ENCODE results near the gene HNF4A. TPM values are rescaled to one million over a fixed set of nuclear protein-coding genes. Genes with fewer than 3 reads are reported as not detected.

HNF4A gene
- total and polyA plus RNA-seq, 2 of the 13 experiments (the other 11 are each of a cell fraction or from before 2014, with no cell fraction given): 80.9 to 169 TPM

GRCh38 chr20:44394702-44395460 lies 39.4 kb downstream of the HNF4A start (continued):
- TF ChIP-seq, protein P1, sequence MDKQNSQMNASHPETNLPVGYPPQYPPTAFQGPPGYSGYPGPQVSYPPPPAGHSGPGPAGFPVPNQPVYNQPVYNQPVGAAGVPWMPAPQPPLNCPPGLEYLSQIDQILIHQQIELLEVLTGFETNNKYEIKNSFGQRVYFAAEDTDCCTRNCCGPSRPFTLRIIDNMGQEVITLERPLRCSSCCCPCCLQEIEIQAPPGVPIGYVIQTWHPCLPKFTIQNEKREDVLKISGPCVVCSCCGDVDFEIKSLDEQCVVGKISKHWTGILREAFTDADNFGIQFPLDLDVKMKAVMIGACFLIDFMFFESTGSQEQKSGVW (CRISPR knock-in tag; IDR thresholded peaks at IDR 0.05; ENCODE audit: borderline replicate concordance): no peak; the same call in 1 of the 2 replicates
- TF ChIP-seq FIP1L1 (IDR thresholded peaks at IDR 0.05; ENCODE audit: borderline replicate concordance, insufficient read depth, low read depth, low read length): peak; percentile 91; the same call in 1 of the 2 replicates
- peak; percentile 100; the same call in 1 of the 2 replicates for TF ChIP-seq MTA1 (CRISPR knock-in tag; IDR thresholded peaks at IDR 0.05; ENCODE audit: borderline replicate concordance)
- TF ChIP-seq, protein P2, sequence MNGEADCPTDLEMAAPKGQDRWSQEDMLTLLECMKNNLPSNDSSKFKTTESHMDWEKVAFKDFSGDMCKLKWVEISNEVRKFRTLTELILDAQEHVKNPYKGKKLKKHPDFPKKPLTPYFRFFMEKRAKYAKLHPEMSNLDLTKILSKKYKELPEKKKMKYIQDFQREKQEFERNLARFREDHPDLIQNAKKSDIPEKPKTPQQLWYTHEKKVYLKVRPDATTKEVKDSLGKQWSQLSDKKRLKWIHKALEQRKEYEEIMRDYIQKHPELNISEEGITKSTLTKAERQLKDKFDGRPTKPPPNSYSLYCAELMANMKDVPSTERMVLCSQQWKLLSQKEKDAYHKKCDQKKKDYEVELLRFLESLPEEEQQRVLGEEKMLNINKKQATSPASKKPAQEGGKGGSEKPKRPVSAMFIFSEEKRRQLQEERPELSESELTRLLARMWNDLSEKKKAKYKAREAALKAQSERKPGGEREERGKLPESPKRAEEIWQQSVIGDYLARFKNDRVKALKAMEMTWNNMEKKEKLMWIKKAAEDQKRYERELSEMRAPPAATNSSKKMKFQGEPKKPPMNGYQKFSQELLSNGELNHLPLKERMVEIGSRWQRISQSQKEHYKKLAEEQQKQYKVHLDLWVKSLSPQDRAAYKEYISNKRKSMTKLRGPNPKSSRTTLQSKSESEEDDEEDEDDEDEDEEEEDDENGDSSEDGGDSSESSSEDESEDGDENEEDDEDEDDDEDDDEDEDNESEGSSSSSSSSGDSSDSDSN (CRISPR knock-in tag; IDR thresholded peaks at IDR 0.05): peak; percentile 94
- TF ChIP-seq ZNF296 (CRISPR knock-in tag; conservative IDR thresholded peaks at IDR 0.05): peak; percentile 13
- TF ChIP-seq CREB3 (CRISPR knock-in tag; IDR thresholded peaks at IDR 0.05): no peak
- peak; percentile 68 for TF ChIP-seq MAFF (IDR thresholded peaks at IDR 0.05; ENCODE audit: low read depth, low read length)
- no peak for TF ChIP-seq CENPX (CRISPR knock-in tag; IDR thresholded peaks at IDR 0.05)
- peak; percentile 7; the same call in 1 of the 2 replicates for TF ChIP-seq ZNF790 (CRISPR knock-in tag; IDR thresholded peaks at IDR 0.05; ENCODE audit: borderline replicate concordance)
- peak; percentile 2; the same call in 1 of the 2 replicates for TF ChIP-seq TRIM24 (CRISPR knock-in tag; IDR thresholded peaks at IDR 0.05)
- TF ChIP-seq SIX1 (CRISPR knock-in tag; IDR thresholded peaks at IDR 0.05; ENCODE audit: borderline replicate concordance): no peak
- TF ChIP-seq ONECUT2 (CRISPR knock-in tag; IDR thresholded peaks at IDR 0.05): peak; percentile 79; the same call in 1 of the 2 replicates
- TF ChIP-seq NFE2 (CRISPR knock-in tag; IDR thresholded peaks at IDR 0.05): peak; percentile 96
- peak; percentile 26 for TF ChIP-seq ATF2 (CRISPR knock-in tag; IDR thresholded peaks at IDR 0.05)
- TF ChIP-seq EHMT2 (IDR thresholded peaks at IDR 0.05; ENCODE audit: borderline replicate concordance, low read depth, low read length): peak; percentile 93; the same call in 1 of the 2 replicates
- TF ChIP-seq HOXD1 (CRISPR knock-in tag; IDR thresholded peaks at IDR 0.05): peak; percentile 99
- TF ChIP-seq ZNF709 (CRISPR knock-in tag; IDR thresholded peaks at IDR 0.05): peak; percentile 90; the same call in 1 of the 2 replicates
- peak; percentile 99 for TF ChIP-seq MZF1 (CRISPR knock-in tag; IDR thresholded peaks at IDR 0.05; ENCODE audit: borderline replicate concordance)
- TF ChIP-seq PTBP1 (IDR thresholded peaks at IDR 0.05; ENCODE audit: low read depth, low read length, poor library complexity, severe bottlenecking): peak; percentile 77
- peak; percentile 85 for TF ChIP-seq ZNF746 (CRISPR knock-in tag; IDR thresholded peaks at IDR 0.05)
